ENCODE measurements around the gene PANX1.

The PANX1 gene

DNA sequence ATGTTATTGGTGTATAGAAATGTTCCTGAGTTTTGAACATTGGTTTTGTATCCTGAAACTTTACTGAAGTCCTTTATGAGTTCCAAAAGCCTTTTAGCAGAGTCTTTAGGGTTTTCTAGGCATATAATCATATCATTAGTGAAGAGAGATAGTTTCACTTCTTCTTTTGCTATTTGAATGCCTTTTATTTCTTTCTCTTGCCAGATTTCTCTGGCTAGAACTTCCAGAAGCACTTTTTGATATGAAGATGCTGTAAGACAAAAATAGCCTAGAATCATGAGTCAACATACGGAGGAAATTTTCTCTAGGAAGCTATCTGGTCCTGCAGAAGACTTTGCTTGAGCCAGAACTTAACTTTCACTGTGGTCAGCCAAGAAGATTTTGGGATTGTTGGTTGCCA lies 89.1 kb downstream of the PANX1 start:
- Histone ChIP-seq H3K9me2 (replicated peaks; ENCODE audit: control insufficient read depth, low read length) (no peaks in the 10 kb centered on the region), H3K27ac (ENCODE audit: low read depth, low read length) (no peak overlapping the region), H3K79me2 (ENCODE audit: control insufficient read depth, low read length) (no peaks in the 10 kb centered on the region), H3K4me3 (ENCODE audit: low read length) (no peak overlapping the region), H3K27me3 (ENCODE audit: control insufficient read depth, low read length) (no peaks in the 10 kb centered on the region), H3K36me3 (ENCODE audit: control insufficient read depth, low read length) (no peaks in the 10 kb centered on the region), H4K20me1 (ENCODE audit: control insufficient read depth, insufficient read depth, low read depth, low read length) (no peaks in the 10 kb centered on the region), H3F3A (ENCODE audit: control insufficient read depth, insufficient read depth) (no peaks in the 10 kb centered on the region), H3K4me1 (ENCODE audit: control insufficient read depth, low read length) (no peaks in the 10 kb centered on the region), H3K4me2 (ENCODE audit: low read length) (no peak overlapping the region), H3K9me3 (ENCODE audit: control insufficient read depth, insufficient read depth, low read length) (no peaks in the 10 kb centered on the region; the same call in 1 of the 2 replicates)
- TF ChIP-seq EZH2phosphoT487 (IDR thresholded peaks at IDR 0.05; ENCODE audit: borderline replicate concordance, low read length) = no peak
- TF ChIP-seq, protein P1, sequence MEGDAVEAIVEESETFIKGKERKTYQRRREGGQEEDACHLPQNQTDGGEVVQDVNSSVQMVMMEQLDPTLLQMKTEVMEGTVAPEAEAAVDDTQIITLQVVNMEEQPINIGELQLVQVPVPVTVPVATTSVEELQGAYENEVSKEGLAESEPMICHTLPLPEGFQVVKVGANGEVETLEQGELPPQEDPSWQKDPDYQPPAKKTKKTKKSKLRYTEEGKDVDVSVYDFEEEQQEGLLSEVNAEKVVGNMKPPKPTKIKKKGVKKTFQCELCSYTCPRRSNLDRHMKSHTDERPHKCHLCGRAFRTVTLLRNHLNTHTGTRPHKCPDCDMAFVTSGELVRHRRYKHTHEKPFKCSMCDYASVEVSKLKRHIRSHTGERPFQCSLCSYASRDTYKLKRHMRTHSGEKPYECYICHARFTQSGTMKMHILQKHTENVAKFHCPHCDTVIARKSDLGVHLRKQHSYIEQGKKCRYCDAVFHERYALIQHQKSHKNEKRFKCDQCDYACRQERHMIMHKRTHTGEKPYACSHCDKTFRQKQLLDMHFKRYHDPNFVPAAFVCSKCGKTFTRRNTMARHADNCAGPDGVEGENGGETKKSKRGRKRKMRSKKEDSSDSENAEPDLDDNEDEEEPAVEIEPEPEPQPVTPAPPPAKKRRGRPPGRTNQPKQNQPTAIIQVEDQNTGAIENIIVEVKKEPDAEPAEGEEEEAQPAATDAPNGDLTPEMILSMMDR (IDR thresholded peaks at IDR 0.05; ENCODE audit: low read depth, low read length, poor library complexity, severe bottlenecking) = no peak

DNA sequence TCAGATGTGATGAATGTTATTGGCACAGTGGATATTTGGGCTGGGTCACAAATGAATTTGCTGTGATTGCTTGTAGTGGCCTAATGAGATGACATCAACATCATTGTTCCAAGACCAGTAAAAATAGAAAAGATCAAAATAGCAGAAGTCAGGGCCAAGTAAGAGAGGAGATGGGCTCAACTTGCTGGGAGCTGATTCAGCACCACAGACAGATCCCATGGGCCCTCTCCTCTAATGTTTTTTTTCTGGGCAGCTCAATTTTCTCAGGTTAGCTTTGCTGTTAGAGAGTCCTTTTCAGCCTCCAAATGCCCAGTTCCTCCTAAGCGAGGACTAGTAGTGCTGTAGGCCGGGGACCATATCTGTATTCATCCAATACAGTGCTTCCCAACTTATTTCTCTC lies 89.7 kb downstream of the PANX1 start:
- Histone ChIP-seq H3K36me3 (ENCODE audit: control insufficient read depth, low read length) (no peaks in the 10 kb centered on the region), H3K4me2 (ENCODE audit: low read length) (no peak overlapping the region), H3K79me2 (ENCODE audit: control insufficient read depth, low read length) (no peaks in the 10 kb centered on the region), H3K27me3 (ENCODE audit: control insufficient read depth, low read length) (no peaks in the 10 kb centered on the region), H3F3A (ENCODE audit: control insufficient read depth, insufficient read depth) (no peaks in the 10 kb centered on the region), H3K4me1 (ENCODE audit: control insufficient read depth, low read length) (no peaks in the 10 kb centered on the region), H3K9me2 (replicated peaks; ENCODE audit: control insufficient read depth, low read length) (no peaks in the 10 kb centered on the region), H3K4me3 (ENCODE audit: low read length) (no peak overlapping the region), H3K27ac (ENCODE audit: low read depth, low read length) (no peak overlapping the region), H3K9me3 (ENCODE audit: control insufficient read depth, insufficient read depth, low read length) (no peaks in the 10 kb centered on the region; the same call in 1 of the 2 replicates), H4K20me1 (ENCODE audit: control insufficient read depth, insufficient read depth, low read depth, low read length) (no peaks in the 10 kb centered on the region)
- TF ChIP-seq EZH2phosphoT487 (IDR thresholded peaks at IDR 0.05; ENCODE audit: borderline replicate concordance, low read length) = no peak
- TF ChIP-seq, protein P1 (IDR thresholded peaks at IDR 0.05; ENCODE audit: low read depth, low read length, poor library complexity, severe bottlenecking) = no peak

DNA sequence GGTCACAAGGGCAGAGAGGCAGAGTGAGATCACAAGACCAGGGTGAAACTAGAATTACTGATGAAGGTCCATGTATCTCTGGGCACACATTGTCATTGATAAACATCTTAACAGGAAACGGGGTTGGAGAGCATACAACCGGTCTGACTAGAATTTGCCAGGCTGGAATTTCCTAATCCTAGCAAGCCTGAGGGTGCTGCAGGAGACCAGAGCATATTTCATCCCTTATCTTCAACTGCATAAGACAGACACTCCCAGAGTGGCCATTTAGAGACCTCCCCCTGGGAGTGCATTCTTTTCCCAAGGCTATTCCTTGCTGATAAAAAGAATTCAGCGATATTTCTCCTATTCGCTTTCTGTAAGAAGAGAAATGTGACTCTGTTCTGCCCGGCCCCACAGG lies 91.1 kb downstream of the PANX1 start:
- H4K20me1 ChIP-seq (ENCODE audit: control insufficient read depth, insufficient read depth, low read depth, low read length) = no peaks in the 10 kb centered on the region
- no peak overlapping the region for H3K4me3 ChIP-seq (ENCODE audit: low read length)
- H3K27me3 ChIP-seq (ENCODE audit: control insufficient read depth, low read length) = no peaks in the 10 kb centered on the region
- TF ChIP-seq, protein P1 (IDR thresholded peaks at IDR 0.05; ENCODE audit: low read depth, low read length, poor library complexity, severe bottlenecking) = no peak
- TF ChIP-seq EZH2phosphoT487 (IDR thresholded peaks at IDR 0.05; ENCODE audit: borderline replicate concordance, low read length) = no peak
- no peaks in the 10 kb centered on the region for H3K79me2 ChIP-seq (ENCODE audit: control insufficient read depth, low read length)
- H3K27ac ChIP-seq (ENCODE audit: low read depth, low read length) = no peak overlapping the region
- H3K36me3 ChIP-seq (ENCODE audit: control insufficient read depth, low read length) = no peaks in the 10 kb centered on the region
- H3K9me3 ChIP-seq (ENCODE audit: control insufficient read depth, insufficient read depth, low read length) = no peaks in the 10 kb centered on the region; the same call in 1 of the 2 replicates
- H3K4me2 ChIP-seq (ENCODE audit: low read length) = no peak overlapping the region
- no peaks in the 10 kb centered on the region for H3F3A ChIP-seq (ENCODE audit: control insufficient read depth, insufficient read depth)
- H3K9me2 ChIP-seq (replicated peaks; ENCODE audit: control insufficient read depth, low read length) = no peaks in the 10 kb centered on the region
- no peaks in the 10 kb centered on the region for H3K4me1 ChIP-seq (ENCODE audit: control insufficient read depth, low read length)

Data from DOHH2 (cell line).